Liver (tissue), 9 donors: ENCODE data around the gene PDCD7. TPM values are rescaled to one million over a fixed set of nuclear protein-coding genes. Genes with fewer than 3 reads are reported as not detected.

Source experiments
- DNase-seq: peaks from one replicate; pipeline ENCODE4 v3.0.0-alpha.2; 2017; ENCODE audit warnings: low spot score
- H3K27ac ChIP-seq, 2 donors: one replicate each; pipeline ENCODE4 v1.7.0; 2013; ENCODE audit warnings: inconsistent platforms in 2 of 2, low read length in 2 of 2, control low read depth in 1 of 2, low read depth in 1 of 2, mild to moderate bottlenecking in 1 of 2
- H3K27me3 ChIP-seq, 4 donors: one replicate each; pipeline versions ENCODE4 v1.6.1 to v1.7.0; 2013; ENCODE audit warnings: low read length in 3 of 4, inconsistent platforms in 1 of 4, mild to moderate bottlenecking in 1 of 4, moderate library complexity in 1 of 4; ENCODE audit not compliant: control insufficient read depth in 4 of 4, insufficient read depth in 4 of 4
- H3K36me3 ChIP-seq, 4 donors: one replicate each; pipeline versions ENCODE4 v1.6.1 to v1.7.0; 2013; ENCODE audit warnings: low read length in 3 of 4, mild to moderate bottlenecking in 3 of 4, low read depth in 1 of 4, moderate library complexity in 1 of 4; ENCODE audit not compliant: control insufficient read depth in 4 of 4, insufficient read depth in 3 of 4
- H3K4me1 ChIP-seq, 4 donors: one replicate each; pipeline versions ENCODE4 v1.6.1 to v1.7.0; 2013; ENCODE audit warnings: low read length in 3 of 4, mild to moderate bottlenecking in 3 of 4, moderate library complexity in 1 of 4; ENCODE audit not compliant: control insufficient read depth in 4 of 4, insufficient read depth in 4 of 4
- H3K4me3 ChIP-seq, 3 donors: one replicate each; pipeline versions ENCODE4 v1.6.1 to v1.7.0; 2013; ENCODE audit warnings: low read length in 3 of 3, control low read depth in 1 of 3, low read depth in 1 of 3, mild to moderate bottlenecking in 1 of 3
- H3K9ac ChIP-seq, 2 donors: one replicate each; pipeline ENCODE4 v1.7.0; 2013; ENCODE audit warnings: low read length in 2 of 2, mild to moderate bottlenecking in 2 of 2, moderate library complexity in 2 of 2, control low read depth in 1 of 2, low read depth in 1 of 2
- H3K9me3 ChIP-seq, 4 donors: one replicate each; pipeline versions ENCODE4 v1.6.1 to v1.7.0; 2013; ENCODE audit warnings: low read length in 3 of 4; ENCODE audit not compliant: control insufficient read depth in 4 of 4
- EGR1 ChIP-seq, 2 donors: IDR thresholded peaks; 2 replicates each; pipeline ENCODE4 v1.6.1; 2016 to 2018; ENCODE audit warnings: antibody characterized with exemption in 2 of 2, low read depth in 2 of 2
- FOXA1 ChIP-seq: IDR thresholded peaks from 2 replicates; pipeline ENCODE4 v1.6.1; 2016; ENCODE audit warnings: antibody characterized with exemption
- FOXA2 ChIP-seq: IDR thresholded peaks from 2 replicates; pipeline ENCODE4 v1.6.1; 2016; ENCODE audit warnings: antibody characterized with exemption
- GABPA ChIP-seq, 2 donors: IDR thresholded peaks in 1 of 2; conservative IDR thresholded peaks in 1 of 2; 2 replicates each; pipeline ENCODE4 v1.6.1; 2016; ENCODE audit warnings: antibody characterized with exemption in 2 of 2, mild to moderate bottlenecking in 1 of 2, moderate library complexity in 1 of 2
- HNF4A ChIP-seq, 2 donors: conservative IDR thresholded peaks; 2 replicates each; pipeline ENCODE4 v1.6.1; 2016; ENCODE audit warnings: antibody characterized with exemption in 2 of 2, mild to moderate bottlenecking in 2 of 2
- HNF4G ChIP-seq: IDR thresholded peaks from 2 replicates; pipeline ENCODE4 v1.6.1; 2016; ENCODE audit warnings: antibody characterized with exemption
- JUND ChIP-seq, 2 donors: IDR thresholded peaks; 2 replicates each; pipeline ENCODE4 v1.6.1; 2016; ENCODE audit warnings: antibody characterized with exemption in 2 of 2
- NR2F2 ChIP-seq: IDR thresholded peaks from 2 replicates; pipeline ENCODE4 v1.6.1; 2016; ENCODE audit warnings: antibody characterized with exemption
- RAD21 ChIP-seq, 2 donors: IDR thresholded peaks; 2 replicates each; pipeline ENCODE4 v1.6.1; 2016; ENCODE audit warnings: antibody characterized with exemption in 2 of 2, mild to moderate bottlenecking in 2 of 2
- RXRA ChIP-seq, 2 donors: IDR thresholded peaks; 2 replicates each; pipeline ENCODE4 v1.6.1; 2017 to 2018; ENCODE audit warnings: antibody characterized with exemption in 2 of 2, mild to moderate bottlenecking in 1 of 2
- SP1 ChIP-seq: IDR thresholded peaks from 2 replicates; pipeline ENCODE4 v1.6.1; 2018; ENCODE audit warnings: antibody characterized with exemption, mild to moderate bottlenecking
- TAF1 ChIP-seq: conservative IDR thresholded peaks from 2 replicates; pipeline ENCODE4 v1.6.1; 2016; ENCODE audit warnings: antibody characterized with exemption, mild to moderate bottlenecking
- YY1 ChIP-seq: IDR thresholded peaks from 2 replicates; pipeline ENCODE4 v1.6.1; 2016; ENCODE audit warnings: antibody characterized with exemption, mild to moderate bottlenecking
- WGBS: extraction: QIAGEN DNeasy Blood & Tissue Kit; methylation state at CpG from one replicate; pipeline ENCODE4 v1.1.7; 2013; 5-methylcytosine and 5-hydroxymethylcytosine counted together
- polyA plus RNA-seq, 2 donors: library from polyadenylated mRNA; stranded (reverse) in 1 of 2; unstranded in 1 of 2; fragments of 200-250 nt in 1 of 2; fragments of >200 nt in 1 of 2; fragmentation: Nextera tagmentation in 1 of 2; extraction: Ambion mirVana in 1 of 2; gene quantifications; one replicate each; pipeline versions ENCODE4 v1.2.1 to v1.2.3, GENCODE V29; 2013 to 2015
- total RNA-seq, 2 donors: library from RNA; depleted of rRNA; stranded (reverse); fragments of >200 nt; gene quantifications; one replicate each; pipeline ENCODE4 v1.2.3, GENCODE V29; 2014
- TF ChIP-seq, protein P1 (sequence below): fragments of 150-350 bp; IDR thresholded peaks from 2 replicates; pipeline ENCODE4 v1.5.1; 2017; ENCODE audit warnings: improper control_type of control experiment, low read depth, low read length; ENCODE audit not compliant: missing input control
- TF ChIP-seq, protein P2 (sequence below): IDR thresholded peaks from 2 replicates; pipeline ENCODE4 v1.6.1; 2016; ENCODE audit warnings: antibody characterized with exemption, mild to moderate bottlenecking
- TF ChIP-seq, protein P3 (sequence below): IDR thresholded peaks from 2 replicates; pipeline ENCODE4 v1.6.1; 2016; ENCODE audit warnings: antibody characterized with exemption
- TF ChIP-seq, protein P4 (sequence below): IDR thresholded peaks from 2 replicates; pipeline ENCODE4 v1.6.1; 2016; ENCODE audit warnings: antibody characterized with exemption
- TF ChIP-seq, protein P5 (sequence below): IDR thresholded peaks from 2 replicates; pipeline ENCODE4 v1.6.1; 2016; ENCODE audit warnings: antibody characterized with exemption
- donor health status: healthy.
- donor health status: healthy.
- donor health status: healthy.
- donor health status: healthy.
- donor health status: healthy.

PDCD7 gene
- total and polyA plus RNA-seq, 4 donors, result 3.0 to 9.5 (median 6.7) TPM

DNA sequence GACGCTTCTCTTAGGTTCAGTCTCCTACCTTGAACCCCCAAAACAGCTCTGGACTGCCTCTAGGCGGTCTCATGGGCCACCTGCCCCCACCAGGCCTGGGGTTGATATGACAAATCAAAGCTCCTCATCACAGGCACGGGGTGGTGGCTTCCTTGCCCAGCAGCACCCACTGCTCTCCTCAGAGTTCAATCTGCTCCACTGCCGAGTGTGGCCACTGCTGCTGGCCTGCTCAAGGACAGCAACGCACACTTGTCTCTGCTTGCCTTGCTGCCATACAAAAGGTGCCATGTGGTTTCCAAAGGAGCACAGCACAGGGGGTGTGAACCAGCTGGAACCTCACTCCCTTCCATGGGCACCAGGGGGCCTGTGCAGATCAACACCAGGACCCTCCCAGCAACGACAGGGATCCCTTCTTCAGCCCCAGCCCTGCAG lies 46.9 kb downstream of the PDCD7 start:
- H3K9ac ChIP-seq, result no peak overlapping the region
- no peaks in the 10 kb centered on the region for H3K27me3 ChIP-seq
- H3K4me3 ChIP-seq, result no peak overlapping the region
- H3K27ac ChIP-seq, result no peak overlapping the region
- H3K36me3 ChIP-seq, result no peaks in the 10 kb centered on the region
- no peak for TF ChIP-seq YY1
- TF ChIP-seq, protein P1, sequence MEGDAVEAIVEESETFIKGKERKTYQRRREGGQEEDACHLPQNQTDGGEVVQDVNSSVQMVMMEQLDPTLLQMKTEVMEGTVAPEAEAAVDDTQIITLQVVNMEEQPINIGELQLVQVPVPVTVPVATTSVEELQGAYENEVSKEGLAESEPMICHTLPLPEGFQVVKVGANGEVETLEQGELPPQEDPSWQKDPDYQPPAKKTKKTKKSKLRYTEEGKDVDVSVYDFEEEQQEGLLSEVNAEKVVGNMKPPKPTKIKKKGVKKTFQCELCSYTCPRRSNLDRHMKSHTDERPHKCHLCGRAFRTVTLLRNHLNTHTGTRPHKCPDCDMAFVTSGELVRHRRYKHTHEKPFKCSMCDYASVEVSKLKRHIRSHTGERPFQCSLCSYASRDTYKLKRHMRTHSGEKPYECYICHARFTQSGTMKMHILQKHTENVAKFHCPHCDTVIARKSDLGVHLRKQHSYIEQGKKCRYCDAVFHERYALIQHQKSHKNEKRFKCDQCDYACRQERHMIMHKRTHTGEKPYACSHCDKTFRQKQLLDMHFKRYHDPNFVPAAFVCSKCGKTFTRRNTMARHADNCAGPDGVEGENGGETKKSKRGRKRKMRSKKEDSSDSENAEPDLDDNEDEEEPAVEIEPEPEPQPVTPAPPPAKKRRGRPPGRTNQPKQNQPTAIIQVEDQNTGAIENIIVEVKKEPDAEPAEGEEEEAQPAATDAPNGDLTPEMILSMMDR, result no peak
- TF ChIP-seq SP1, result no peak
- TF ChIP-seq, protein P2, sequence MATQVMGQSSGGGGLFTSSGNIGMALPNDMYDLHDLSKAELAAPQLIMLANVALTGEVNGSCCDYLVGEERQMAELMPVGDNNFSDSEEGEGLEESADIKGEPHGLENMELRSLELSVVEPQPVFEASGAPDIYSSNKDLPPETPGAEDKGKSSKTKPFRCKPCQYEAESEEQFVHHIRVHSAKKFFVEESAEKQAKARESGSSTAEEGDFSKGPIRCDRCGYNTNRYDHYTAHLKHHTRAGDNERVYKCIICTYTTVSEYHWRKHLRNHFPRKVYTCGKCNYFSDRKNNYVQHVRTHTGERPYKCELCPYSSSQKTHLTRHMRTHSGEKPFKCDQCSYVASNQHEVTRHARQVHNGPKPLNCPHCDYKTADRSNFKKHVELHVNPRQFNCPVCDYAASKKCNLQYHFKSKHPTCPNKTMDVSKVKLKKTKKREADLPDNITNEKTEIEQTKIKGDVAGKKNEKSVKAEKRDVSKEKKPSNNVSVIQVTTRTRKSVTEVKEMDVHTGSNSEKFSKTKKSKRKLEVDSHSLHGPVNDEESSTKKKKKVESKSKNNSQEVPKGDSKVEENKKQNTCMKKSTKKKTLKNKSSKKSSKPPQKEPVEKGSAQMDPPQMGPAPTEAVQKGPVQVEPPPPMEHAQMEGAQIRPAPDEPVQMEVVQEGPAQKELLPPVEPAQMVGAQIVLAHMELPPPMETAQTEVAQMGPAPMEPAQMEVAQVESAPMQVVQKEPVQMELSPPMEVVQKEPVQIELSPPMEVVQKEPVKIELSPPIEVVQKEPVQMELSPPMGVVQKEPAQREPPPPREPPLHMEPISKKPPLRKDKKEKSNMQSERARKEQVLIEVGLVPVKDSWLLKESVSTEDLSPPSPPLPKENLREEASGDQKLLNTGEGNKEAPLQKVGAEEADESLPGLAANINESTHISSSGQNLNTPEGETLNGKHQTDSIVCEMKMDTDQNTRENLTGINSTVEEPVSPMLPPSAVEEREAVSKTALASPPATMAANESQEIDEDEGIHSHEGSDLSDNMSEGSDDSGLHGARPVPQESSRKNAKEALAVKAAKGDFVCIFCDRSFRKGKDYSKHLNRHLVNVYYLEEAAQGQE, result no peak
- no peak for TF ChIP-seq GABPA (IDR thresholded peaks at IDR 0.05 in 1 of 2, conservative IDR thresholded peaks at IDR 0.05 in 1 of 2)
- TF ChIP-seq, protein P3, sequence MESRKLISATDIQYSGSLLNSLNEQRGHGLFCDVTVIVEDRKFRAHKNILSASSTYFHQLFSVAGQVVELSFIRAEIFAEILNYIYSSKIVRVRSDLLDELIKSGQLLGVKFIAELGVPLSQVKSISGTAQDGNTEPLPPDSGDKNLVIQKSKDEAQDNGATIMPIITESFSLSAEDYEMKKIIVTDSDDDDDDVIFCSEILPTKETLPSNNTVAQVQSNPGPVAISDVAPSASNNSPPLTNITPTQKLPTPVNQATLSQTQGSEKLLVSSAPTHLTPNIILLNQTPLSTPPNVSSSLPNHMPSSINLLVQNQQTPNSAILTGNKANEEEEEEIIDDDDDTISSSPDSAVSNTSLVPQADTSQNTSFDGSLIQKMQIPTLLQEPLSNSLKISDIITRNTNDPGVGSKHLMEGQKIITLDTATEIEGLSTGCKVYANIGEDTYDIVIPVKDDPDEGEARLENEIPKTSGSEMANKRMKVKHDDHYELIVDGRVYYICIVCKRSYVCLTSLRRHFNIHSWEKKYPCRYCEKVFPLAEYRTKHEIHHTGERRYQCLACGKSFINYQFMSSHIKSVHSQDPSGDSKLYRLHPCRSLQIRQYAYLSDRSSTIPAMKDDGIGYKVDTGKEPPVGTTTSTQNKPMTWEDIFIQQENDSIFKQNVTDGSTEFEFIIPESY, result no peak
- no peak for TF ChIP-seq RXRA (IDR thresholded peaks at IDR 0.05)
- TF ChIP-seq FOXA1, result no peak
- TF ChIP-seq NR2F2, result no peak
- TF ChIP-seq HNF4A (conservative IDR thresholded peaks at IDR 0.05), result no peak
- TF ChIP-seq, protein P4, sequence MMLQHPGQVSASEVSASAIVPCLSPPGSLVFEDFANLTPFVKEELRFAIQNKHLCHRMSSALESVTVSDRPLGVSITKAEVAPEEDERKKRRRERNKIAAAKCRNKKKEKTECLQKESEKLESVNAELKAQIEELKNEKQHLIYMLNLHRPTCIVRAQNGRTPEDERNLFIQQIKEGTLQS, result no peak
- no peak for TF ChIP-seq EGR1 (IDR thresholded peaks at IDR 0.05; ENCODE audit: low read depth in 2 of 2)
- TF ChIP-seq RAD21 (IDR thresholded peaks at IDR 0.05), result no peak
- TF ChIP-seq, protein P5, sequence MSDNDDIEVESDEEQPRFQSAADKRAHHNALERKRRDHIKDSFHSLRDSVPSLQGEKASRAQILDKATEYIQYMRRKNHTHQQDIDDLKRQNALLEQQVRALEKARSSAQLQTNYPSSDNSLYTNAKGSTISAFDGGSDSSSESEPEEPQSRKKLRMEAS, result no peak
- TF ChIP-seq HNF4G, result no peak
- TF ChIP-seq TAF1, result no peak
- TF ChIP-seq FOXA2, result no peak
- no peak for TF ChIP-seq JUND (IDR thresholded peaks at IDR 0.05)
- WGBS, result 84% methylated on average over 6 of the region's 6 CpGs
- H3K9me3 ChIP-seq, result no peaks in the 10 kb centered on the region
- H3K4me1 ChIP-seq, result peaks cover 17 to 43% (median 29%) of the 10 kb centered on the region in 4 donors
- no peak for DNase-seq
